Liver (tissue), 9 donors: Measurements from ENCODE around the gene APOL6. TPM values are rescaled to one million over a fixed set of nuclear protein-coding genes. Genes with fewer than 3 reads are reported as not detected.
"Not testable (repeated sequence)": the region's sequence is repeated elsewhere in the genome, so short reads cannot be mapped to it uniquely, and the experiment has no call there.

ENCODE experiments used
- DNase-seq: peaks from one replicate; pipeline ENCODE4 v3.0.0-alpha.2; 2017; ENCODE audit warnings: low spot score
- H3K27ac ChIP-seq, 2 donors: one replicate each; pipeline ENCODE4 v1.7.0; 2013; ENCODE audit warnings: inconsistent platforms in 2 of 2, low read length in 2 of 2, control low read depth in 1 of 2, low read depth in 1 of 2, mild to moderate bottlenecking in 1 of 2
- H3K27me3 ChIP-seq, 4 donors: one replicate each; pipeline versions ENCODE4 v1.6.1 to v1.7.0; 2013; ENCODE audit warnings: low read length in 3 of 4, inconsistent platforms in 1 of 4, mild to moderate bottlenecking in 1 of 4, moderate library complexity in 1 of 4; ENCODE audit not compliant: control insufficient read depth in 4 of 4, insufficient read depth in 4 of 4
- H3K36me3 ChIP-seq, 4 donors: one replicate each; pipeline versions ENCODE4 v1.6.1 to v1.7.0; 2013; ENCODE audit warnings: low read length in 3 of 4, mild to moderate bottlenecking in 3 of 4, low read depth in 1 of 4, moderate library complexity in 1 of 4; ENCODE audit not compliant: control insufficient read depth in 4 of 4, insufficient read depth in 3 of 4
- H3K4me1 ChIP-seq, 4 donors: one replicate each; pipeline versions ENCODE4 v1.6.1 to v1.7.0; 2013; ENCODE audit warnings: low read length in 3 of 4, mild to moderate bottlenecking in 3 of 4, moderate library complexity in 1 of 4; ENCODE audit not compliant: control insufficient read depth in 4 of 4, insufficient read depth in 4 of 4
- H3K4me3 ChIP-seq, 3 donors: one replicate each; pipeline versions ENCODE4 v1.6.1 to v1.7.0; 2013; ENCODE audit warnings: low read length in 3 of 3, control low read depth in 1 of 3, low read depth in 1 of 3, mild to moderate bottlenecking in 1 of 3
- H3K9ac ChIP-seq, 2 donors: one replicate each; pipeline ENCODE4 v1.7.0; 2013; ENCODE audit warnings: low read length in 2 of 2, mild to moderate bottlenecking in 2 of 2, moderate library complexity in 2 of 2, control low read depth in 1 of 2, low read depth in 1 of 2
- H3K9me3 ChIP-seq, 4 donors: one replicate each; pipeline versions ENCODE4 v1.6.1 to v1.7.0; 2013; ENCODE audit warnings: low read length in 3 of 4; ENCODE audit not compliant: control insufficient read depth in 4 of 4
- CTCF ChIP-seq: fragments of 150-350 bp; IDR thresholded peaks from 2 replicates; pipeline ENCODE4 v1.5.1; 2017; ENCODE audit warnings: improper control_type of control experiment, low read depth, low read length; ENCODE audit not compliant: missing input control
- EGR1 ChIP-seq, 2 donors: IDR thresholded peaks; 2 replicates each; pipeline ENCODE4 v1.6.1; 2016 to 2018; ENCODE audit warnings: antibody characterized with exemption in 2 of 2, low read depth in 2 of 2
- FOXA1 ChIP-seq: IDR thresholded peaks from 2 replicates; pipeline ENCODE4 v1.6.1; 2016; ENCODE audit warnings: antibody characterized with exemption
- FOXA2 ChIP-seq: IDR thresholded peaks from 2 replicates; pipeline ENCODE4 v1.6.1; 2016; ENCODE audit warnings: antibody characterized with exemption
- GABPA ChIP-seq, 2 donors: IDR thresholded peaks in 1 of 2; conservative IDR thresholded peaks in 1 of 2; 2 replicates each; pipeline ENCODE4 v1.6.1; 2016; ENCODE audit warnings: antibody characterized with exemption in 2 of 2, mild to moderate bottlenecking in 1 of 2, moderate library complexity in 1 of 2
- HNF4A ChIP-seq, 2 donors: conservative IDR thresholded peaks; 2 replicates each; pipeline ENCODE4 v1.6.1; 2016; ENCODE audit warnings: antibody characterized with exemption in 2 of 2, mild to moderate bottlenecking in 2 of 2
- HNF4G ChIP-seq: IDR thresholded peaks from 2 replicates; pipeline ENCODE4 v1.6.1; 2016; ENCODE audit warnings: antibody characterized with exemption
- JUND ChIP-seq, 2 donors: IDR thresholded peaks; 2 replicates each; pipeline ENCODE4 v1.6.1; 2016; ENCODE audit warnings: antibody characterized with exemption in 2 of 2
- NR2F2 ChIP-seq: IDR thresholded peaks from 2 replicates; pipeline ENCODE4 v1.6.1; 2016; ENCODE audit warnings: antibody characterized with exemption
- RAD21 ChIP-seq, 2 donors: IDR thresholded peaks; 2 replicates each; pipeline ENCODE4 v1.6.1; 2016; ENCODE audit warnings: antibody characterized with exemption in 2 of 2, mild to moderate bottlenecking in 2 of 2
- RXRA ChIP-seq, 2 donors: IDR thresholded peaks; 2 replicates each; pipeline ENCODE4 v1.6.1; 2017 to 2018; ENCODE audit warnings: antibody characterized with exemption in 2 of 2, mild to moderate bottlenecking in 1 of 2
- SP1 ChIP-seq: IDR thresholded peaks from 2 replicates; pipeline ENCODE4 v1.6.1; 2018; ENCODE audit warnings: antibody characterized with exemption, mild to moderate bottlenecking
- TAF1 ChIP-seq: conservative IDR thresholded peaks from 2 replicates; pipeline ENCODE4 v1.6.1; 2016; ENCODE audit warnings: antibody characterized with exemption, mild to moderate bottlenecking
- YY1 ChIP-seq: IDR thresholded peaks from 2 replicates; pipeline ENCODE4 v1.6.1; 2016; ENCODE audit warnings: antibody characterized with exemption, mild to moderate bottlenecking
- WGBS: extraction: QIAGEN DNeasy Blood & Tissue Kit; methylation state at CpG from one replicate; pipeline ENCODE4 v1.1.7; 2013; 5-methylcytosine and 5-hydroxymethylcytosine counted together
- polyA plus RNA-seq, 2 donors: library from polyadenylated mRNA; stranded (reverse) in 1 of 2; unstranded in 1 of 2; fragments of 200-250 nt in 1 of 2; fragments of >200 nt in 1 of 2; fragmentation: Nextera tagmentation in 1 of 2; extraction: Ambion mirVana in 1 of 2; gene quantifications; one replicate each; pipeline versions ENCODE4 v1.2.1 to v1.2.3, GENCODE V29; 2013 to 2015
- total RNA-seq, 2 donors: library from RNA; depleted of rRNA; stranded (reverse); fragments of >200 nt; gene quantifications; one replicate each; pipeline ENCODE4 v1.2.3, GENCODE V29; 2014
- TF ChIP-seq, protein P1 (sequence below): IDR thresholded peaks from 2 replicates; pipeline ENCODE4 v1.6.1; 2016; ENCODE audit warnings: antibody characterized with exemption, mild to moderate bottlenecking
- TF ChIP-seq, protein P2 (sequence below): IDR thresholded peaks from 2 replicates; pipeline ENCODE4 v1.6.1; 2016; ENCODE audit warnings: antibody characterized with exemption
- donor health status: healthy.
- donor health status: healthy.
- donor health status: healthy.
- donor health status: healthy.
- donor health status: healthy.

Gene APOL6
- total and polyA plus RNA-seq, 4 donors = 10.3 to 80.1 (median 17.3) TPM

DNA sequence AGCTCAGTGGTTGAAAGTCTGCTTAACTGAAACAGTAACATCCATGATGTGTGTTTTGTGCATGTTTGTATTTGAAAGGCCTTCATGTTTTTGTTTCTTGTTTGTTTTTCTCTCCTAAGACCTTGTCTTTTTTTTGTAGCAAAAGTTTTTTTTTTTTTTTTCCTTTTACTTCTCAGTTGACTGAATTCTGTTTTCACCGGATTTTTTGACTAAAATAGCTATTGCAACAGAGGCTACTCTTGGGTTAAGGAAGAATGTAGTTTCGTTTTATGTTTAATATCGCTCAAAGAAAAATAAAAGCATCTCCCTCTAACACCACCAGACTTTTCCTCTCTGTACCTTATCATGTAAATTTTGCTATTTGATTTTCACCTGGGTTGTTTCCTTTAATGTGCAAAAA lies 15.1 kb downstream of the APOL6 start (continued):
- TF ChIP-seq, protein P1, sequence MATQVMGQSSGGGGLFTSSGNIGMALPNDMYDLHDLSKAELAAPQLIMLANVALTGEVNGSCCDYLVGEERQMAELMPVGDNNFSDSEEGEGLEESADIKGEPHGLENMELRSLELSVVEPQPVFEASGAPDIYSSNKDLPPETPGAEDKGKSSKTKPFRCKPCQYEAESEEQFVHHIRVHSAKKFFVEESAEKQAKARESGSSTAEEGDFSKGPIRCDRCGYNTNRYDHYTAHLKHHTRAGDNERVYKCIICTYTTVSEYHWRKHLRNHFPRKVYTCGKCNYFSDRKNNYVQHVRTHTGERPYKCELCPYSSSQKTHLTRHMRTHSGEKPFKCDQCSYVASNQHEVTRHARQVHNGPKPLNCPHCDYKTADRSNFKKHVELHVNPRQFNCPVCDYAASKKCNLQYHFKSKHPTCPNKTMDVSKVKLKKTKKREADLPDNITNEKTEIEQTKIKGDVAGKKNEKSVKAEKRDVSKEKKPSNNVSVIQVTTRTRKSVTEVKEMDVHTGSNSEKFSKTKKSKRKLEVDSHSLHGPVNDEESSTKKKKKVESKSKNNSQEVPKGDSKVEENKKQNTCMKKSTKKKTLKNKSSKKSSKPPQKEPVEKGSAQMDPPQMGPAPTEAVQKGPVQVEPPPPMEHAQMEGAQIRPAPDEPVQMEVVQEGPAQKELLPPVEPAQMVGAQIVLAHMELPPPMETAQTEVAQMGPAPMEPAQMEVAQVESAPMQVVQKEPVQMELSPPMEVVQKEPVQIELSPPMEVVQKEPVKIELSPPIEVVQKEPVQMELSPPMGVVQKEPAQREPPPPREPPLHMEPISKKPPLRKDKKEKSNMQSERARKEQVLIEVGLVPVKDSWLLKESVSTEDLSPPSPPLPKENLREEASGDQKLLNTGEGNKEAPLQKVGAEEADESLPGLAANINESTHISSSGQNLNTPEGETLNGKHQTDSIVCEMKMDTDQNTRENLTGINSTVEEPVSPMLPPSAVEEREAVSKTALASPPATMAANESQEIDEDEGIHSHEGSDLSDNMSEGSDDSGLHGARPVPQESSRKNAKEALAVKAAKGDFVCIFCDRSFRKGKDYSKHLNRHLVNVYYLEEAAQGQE = no peak
- no peak for TF ChIP-seq TAF1
- TF ChIP-seq YY1 = no peak
- no peak for TF ChIP-seq NR2F2
- TF ChIP-seq FOXA1 = no peak

DNA sequence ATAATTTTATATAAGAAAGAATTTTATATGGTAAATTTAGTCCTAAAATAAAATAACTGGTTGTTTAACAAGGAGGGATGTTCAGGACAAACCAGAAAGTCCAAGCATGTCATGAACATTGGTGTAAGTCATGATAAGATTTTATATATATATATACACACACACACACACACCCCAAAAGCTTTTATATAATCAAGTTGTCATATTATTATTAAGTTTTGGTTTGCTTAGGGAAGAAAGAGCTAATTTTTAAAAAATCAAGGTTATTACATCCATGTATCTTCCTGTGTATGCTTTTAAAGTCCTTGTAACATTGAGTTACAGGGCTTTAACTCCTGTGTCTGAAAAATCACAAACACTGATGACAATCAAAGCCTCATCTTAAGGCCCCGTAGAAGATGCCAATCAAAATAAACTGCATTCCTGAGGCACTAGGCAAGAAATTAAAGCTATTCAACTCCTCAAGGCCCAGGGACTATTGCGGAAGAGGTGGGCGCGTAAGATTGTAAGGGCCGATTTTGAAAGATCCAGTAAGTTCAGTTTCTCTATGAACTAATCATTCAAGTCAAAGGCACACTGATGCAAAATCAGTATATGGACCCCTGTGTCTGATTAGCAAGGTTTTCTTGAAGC lies 16.8 kb downstream of the APOL6 start:
- Histone ChIP-seq H3K4me1 (peaks cover 0 to 25% (median 21%) of the 10 kb centered on the region in 4 donors), H3K27ac (no peak overlapping the region), H3K4me3 (no peak overlapping the region), H3K9ac (no peak overlapping the region), H3K27me3 (no peaks in the 10 kb centered on the region), H3K9me3 (no peaks in the 10 kb centered on the region), H3K36me3 (peaks cover under 1 to 11% (median 4%) of the 10 kb centered on the region in 4 donors)
- WGBS = 97% methylated on average over 5 of the region's 5 CpGs
- TF ChIP-seq HNF4A (conservative IDR thresholded peaks at IDR 0.05) (no peak), YY1 (no peak), JUND (IDR thresholded peaks at IDR 0.05) (no peak), RAD21 (IDR thresholded peaks at IDR 0.05) (no peak), CTCF (no peak), NR2F2 (no peak), FOXA1 (no peak), HNF4G (no peak), GABPA (IDR thresholded peaks at IDR 0.05 in 1 of 2, conservative IDR thresholded peaks at IDR 0.05 in 1 of 2) (no peak), SP1 (no peak), TAF1 (no peak), FOXA2 (no peak), RXRA (IDR thresholded peaks at IDR 0.05) (no peak), EGR1 (IDR thresholded peaks at IDR 0.05; ENCODE audit: low read depth in 2 of 2) (no peak)
- TF ChIP-seq, protein P2, sequence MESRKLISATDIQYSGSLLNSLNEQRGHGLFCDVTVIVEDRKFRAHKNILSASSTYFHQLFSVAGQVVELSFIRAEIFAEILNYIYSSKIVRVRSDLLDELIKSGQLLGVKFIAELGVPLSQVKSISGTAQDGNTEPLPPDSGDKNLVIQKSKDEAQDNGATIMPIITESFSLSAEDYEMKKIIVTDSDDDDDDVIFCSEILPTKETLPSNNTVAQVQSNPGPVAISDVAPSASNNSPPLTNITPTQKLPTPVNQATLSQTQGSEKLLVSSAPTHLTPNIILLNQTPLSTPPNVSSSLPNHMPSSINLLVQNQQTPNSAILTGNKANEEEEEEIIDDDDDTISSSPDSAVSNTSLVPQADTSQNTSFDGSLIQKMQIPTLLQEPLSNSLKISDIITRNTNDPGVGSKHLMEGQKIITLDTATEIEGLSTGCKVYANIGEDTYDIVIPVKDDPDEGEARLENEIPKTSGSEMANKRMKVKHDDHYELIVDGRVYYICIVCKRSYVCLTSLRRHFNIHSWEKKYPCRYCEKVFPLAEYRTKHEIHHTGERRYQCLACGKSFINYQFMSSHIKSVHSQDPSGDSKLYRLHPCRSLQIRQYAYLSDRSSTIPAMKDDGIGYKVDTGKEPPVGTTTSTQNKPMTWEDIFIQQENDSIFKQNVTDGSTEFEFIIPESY = no peak
- TF ChIP-seq, protein P1 = no peak
- no peak for DNase-seq

- H3K9me3 ChIP-seq, DNase-seq: not testable (repeated sequence)
- WGBS = 97% methylated on average over 1 of the region's 1 CpG
Measured at GRCh38 chr22:35666699-35667098, 18.5 kb downstream of the APOL6 start.

More at GRCh38 chr22:35666699-35667098, 18.5 kb downstream of the APOL6 start:
- H3K36me3 ChIP-seq, H3K27ac ChIP-seq, H3K27me3 ChIP-seq, H3K4me3 ChIP-seq, H3K9ac ChIP-seq: not testable (repeated sequence)
- peaks cover 0 to 18% (median 12%) of the 10 kb centered on the region in 4 donors for H3K4me1 ChIP-seq
